GM18498 (cell line): ENCODE data around the gene MACROD2.

Experiments
- ATAC-seq: cut with Tn5 transposase; IDR thresholded peaks from one replicate; pipeline ENCODE4 v1.9.1; 2021; ENCODE audit warnings: mild to moderate bottlenecking, moderate library complexity; ENCODE audit not compliant: unreplicated experiment

The MACROD2 gene

GRCh38 chr20:15578113-15578512 lies 1582.8 kb downstream of the MACROD2 start:
- ATAC-seq: no peak

- ATAC-seq: no peak
Measured at GRCh38 chr20:15579688-15580087, 1584.4 kb downstream of the MACROD2 start.

DNA sequence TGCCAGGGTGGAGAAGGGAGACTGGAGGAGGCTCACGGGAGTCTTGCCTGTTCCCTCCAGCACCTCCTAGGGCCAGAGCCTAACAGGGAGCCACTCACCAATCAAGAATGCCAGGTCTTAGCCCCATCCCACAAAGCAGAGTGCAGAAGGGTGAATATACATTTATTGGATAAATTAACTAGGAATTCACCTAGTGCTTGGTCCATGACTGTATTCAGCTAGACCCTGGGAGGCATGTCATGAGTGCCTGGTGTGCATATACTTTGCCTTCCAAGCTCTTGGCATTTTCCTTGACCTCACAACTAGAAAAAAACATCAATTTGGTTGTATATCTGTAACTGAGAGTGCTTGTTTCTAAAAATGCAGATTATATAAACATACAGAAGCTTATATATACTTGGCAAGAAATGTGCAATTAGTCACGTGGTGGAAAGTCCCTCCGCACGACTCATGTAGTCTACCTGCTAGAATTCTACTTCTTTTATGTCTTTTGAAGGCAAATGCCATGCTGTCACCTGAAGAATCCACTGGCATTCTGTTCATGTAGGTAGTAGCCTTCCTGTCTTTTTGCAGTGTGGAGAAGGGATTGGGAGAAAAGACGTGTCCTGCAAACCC lies 1586.9 kb downstream of the MACROD2 start:
- no peak for ATAC-seq

DNA sequence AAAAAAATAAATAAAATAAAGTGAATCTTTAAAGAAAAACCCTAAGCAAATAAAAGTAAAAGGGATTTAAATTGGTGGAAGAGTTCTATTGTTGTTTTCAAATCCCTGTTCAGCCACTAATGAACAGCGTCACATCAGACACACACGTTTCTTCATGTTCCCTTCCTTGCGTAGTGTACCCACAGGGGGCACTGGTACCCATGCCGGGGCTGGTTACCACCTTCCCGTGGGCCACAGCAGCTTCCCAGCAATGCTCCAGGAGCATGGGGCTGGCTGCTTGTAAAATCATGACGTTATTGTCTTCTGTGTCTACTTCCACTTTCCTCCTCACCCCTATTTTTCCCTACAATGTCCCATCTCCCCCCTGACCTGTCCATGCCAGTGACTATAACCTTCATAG lies 1589.2 kb downstream of the MACROD2 start:
- no peak for ATAC-seq

DNA sequence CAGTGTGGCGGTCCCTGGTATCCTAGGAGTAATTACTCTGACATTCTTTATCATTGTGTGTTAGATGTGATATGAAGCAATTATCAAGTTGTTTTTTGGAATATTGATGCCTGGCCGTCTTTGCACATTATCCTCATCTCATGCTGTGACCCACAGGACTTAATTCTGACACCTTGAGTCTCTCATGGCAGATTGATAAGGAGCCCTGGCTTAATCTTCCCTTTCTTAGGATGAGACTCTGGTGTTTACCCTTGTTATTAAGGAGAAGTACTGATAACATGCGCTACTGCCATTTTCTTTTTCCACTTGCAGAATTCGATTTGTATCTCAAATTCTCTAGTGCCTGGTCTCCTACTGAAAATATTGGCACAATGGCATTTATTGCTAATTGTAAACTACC lies 1597.8 kb downstream of the MACROD2 start:
- no peak for ATAC-seq

- no peak for ATAC-seq
Measured at GRCh38 chr20:15594158-15594695, 1598.9 kb downstream of the MACROD2 start.

DNA sequence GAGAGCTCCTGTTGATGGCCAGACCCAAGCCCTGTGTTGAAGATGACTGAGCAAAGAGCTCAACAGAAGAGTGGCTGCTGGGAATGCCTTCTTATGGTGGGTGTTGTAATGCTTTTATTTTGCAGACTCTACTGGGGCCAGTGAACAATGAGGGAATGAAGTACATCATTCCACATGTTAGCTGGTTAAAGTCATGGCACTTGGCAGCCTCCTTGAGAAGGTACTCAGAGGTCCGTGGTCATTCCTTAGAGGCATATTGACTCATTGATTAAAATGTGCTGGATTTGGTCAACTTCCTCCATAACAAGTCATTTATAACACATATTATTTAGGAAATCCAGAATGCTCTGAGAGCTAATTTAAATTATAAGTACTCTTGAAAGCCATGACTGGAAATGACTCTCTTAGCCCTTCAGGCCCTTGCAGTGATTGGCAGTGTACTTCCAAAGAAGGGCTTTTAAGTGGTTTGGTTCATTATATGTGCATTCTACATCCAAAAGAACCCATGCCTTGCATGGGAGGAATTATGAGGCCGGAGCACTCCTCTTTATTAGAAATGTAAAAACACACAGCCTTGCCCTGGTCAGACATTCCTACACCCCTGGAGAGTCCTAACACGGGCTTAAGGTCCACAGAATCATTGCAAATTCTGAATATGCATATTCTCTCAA lies 1601.0 kb downstream of the MACROD2 start:
- no peak for ATAC-seq

GRCh38 chr20:15597306-15597705 lies 1602.0 kb downstream of the MACROD2 start:
- no peak for ATAC-seq

- no peak for ATAC-seq
Measured at GRCh38 chr20:15599961-15600360, 1604.6 kb downstream of the MACROD2 start.

DNA sequence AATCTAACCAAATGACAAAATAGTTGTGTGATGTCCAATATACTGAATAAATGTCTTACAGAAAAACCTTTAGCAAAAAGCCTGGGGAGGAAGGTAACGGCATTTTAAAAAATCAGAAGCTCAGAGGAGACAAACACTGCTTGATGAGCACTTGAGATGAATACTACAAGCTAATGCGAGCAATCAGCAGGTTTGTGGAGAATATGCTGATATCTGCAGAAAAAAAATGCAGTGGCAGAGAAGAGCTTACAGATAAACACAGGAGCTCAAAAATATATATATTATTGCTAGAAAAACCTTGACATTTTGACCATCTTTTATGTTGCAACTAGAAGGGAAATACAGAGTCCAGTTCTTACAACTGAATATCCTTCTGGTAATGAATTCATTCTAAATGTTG lies 1605.2 kb downstream of the MACROD2 start:
- ATAC-seq: no peak

GRCh38 chr20:15603506-15603905 lies 1608.2 kb downstream of the MACROD2 start:
- ATAC-seq: no peak

- ATAC-seq: no peak
Measured at GRCh38 chr20:15603978-15604805, 1608.9 kb downstream of the MACROD2 start.

DNA sequence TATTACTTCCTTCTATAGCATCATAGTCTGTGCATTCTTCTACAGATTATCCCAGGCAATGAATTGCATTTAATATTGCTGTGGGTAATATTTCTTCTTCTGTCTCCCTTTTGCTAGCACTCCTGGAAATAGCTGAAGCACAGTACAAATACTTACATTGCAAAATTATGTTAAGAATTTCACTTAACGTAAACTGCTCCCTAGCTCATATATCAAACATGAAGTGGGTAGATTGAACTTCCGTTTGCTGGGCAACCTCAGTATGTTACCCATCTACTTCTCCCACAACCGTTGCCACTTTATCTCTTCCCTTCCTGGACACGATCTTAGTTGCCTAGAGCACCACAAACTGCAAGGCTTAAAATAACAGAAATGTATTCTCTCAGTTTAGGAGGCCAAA lies 1614.6 kb downstream of the MACROD2 start:
- no peak for ATAC-seq

- no peak for ATAC-seq
Measured at GRCh38 chr20:15610787-15611186, 1615.5 kb downstream of the MACROD2 start.

DNA sequence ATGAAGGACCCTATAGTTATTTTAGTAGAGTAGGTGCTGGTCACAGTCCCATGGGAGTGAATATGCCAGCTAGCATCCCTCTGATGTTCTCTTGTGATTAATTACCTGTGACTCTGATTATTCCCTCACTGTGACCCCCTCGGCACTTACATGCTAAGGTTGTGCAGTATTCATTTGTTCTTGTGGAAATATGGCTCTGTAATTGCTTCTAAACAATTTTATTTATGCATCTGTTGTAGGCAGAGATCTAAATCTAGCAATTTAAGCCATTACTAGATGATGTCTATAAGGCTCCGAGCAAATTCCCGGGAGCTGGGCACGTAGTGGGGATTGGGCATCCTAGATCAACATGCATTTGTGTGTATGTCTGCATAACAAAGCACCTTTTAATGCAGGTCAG lies 1616.2 kb downstream of the MACROD2 start:
- ATAC-seq: no peak

GRCh38 chr20:15612198-15612597 lies 1616.9 kb downstream of the MACROD2 start:
- ATAC-seq: no peak

- ATAC-seq: no peak
Measured at GRCh38 chr20:15612769-15613168, 1617.5 kb downstream of the MACROD2 start.

- no peak for ATAC-seq
Measured at GRCh38 chr20:15613530-15613929, 1618.2 kb downstream of the MACROD2 start.

DNA sequence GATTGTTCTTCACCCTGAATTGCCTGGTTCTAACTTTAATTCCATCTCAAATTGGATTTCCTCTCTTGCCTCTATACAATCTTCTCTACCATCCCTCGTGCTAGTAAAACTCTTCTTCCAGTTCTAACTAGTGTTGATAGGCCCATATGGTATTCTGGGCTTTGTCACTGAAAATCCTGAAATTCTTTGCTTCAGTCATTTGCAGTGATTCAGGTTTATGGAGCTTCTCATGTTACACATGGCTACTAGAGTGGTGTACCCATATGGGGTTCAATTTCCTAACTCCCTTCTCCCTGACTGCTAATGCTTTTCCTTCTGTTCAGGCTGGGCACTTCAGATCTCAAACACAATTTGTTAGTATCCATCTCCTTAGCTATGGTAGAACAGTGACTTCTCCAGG lies 1621.3 kb downstream of the MACROD2 start:
- ATAC-seq: no peak

DNA sequence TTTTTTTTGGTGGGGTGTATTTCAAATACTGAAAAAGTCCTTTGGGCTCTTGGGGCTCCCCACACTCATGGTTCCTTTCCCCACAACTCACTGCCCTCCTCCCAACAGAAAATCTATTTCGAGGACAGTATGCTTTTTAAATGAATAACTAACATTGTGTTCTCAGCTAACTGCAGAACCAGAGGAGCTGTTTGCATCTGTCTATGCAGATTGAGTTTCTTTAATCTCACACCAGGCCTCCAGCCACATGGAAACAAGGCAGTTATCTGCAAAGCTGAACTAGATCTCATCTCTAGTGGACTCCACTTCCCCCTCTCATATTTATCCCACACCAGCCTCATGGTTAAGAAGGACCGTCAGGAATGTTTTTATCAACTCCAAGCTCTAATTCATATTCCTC lies 1622.8 kb downstream of the MACROD2 start:
- ATAC-seq: no peak

- ATAC-seq: no peak
Measured at GRCh38 chr20:15618912-15619311, 1623.6 kb downstream of the MACROD2 start.

DNA sequence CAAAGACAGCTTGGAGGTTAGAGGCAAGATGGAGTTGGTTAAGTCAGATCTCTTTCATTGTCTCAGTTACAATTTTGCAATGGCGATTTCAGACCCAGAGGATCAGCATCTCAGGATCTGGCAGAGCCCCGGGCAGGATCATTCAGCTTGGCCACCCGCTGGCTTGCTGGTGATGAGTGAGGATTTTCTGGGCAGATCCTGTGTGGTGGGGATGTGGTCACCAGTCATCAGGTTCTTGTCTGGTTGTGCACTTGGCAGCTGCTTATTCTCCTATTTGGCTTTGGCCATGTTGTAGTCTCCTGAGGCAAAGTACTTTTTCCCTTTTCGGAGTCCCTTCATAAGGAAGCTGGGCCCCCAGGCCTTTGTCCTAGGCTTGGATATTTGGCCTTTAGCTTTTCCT lies 1624.0 kb downstream of the MACROD2 start:
- ATAC-seq: no peak
